Measurements from ENCODE around the gene PGM2L1.

DNA sequence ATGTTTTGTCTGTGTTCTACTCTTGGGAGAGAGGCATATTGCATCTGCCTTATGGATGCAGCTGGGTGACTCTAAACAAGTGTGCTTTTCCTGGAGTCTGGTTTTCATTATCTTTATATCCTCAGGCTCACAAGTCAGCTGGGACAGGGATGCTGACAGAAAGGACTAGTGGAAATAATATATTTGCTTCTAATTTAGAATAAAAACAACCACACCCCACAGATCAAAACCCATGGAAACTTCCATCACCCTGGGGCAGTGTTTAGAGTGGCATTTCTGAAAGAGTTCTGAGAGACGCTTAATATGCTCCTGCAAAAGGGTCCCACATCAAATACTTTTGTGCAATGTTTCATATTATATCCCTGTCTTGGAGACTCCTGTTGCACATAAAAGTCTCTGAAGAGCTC is 48.3 kb upstream of the PGM2L1 start:
- TF ChIP-seq, protein P1, sequence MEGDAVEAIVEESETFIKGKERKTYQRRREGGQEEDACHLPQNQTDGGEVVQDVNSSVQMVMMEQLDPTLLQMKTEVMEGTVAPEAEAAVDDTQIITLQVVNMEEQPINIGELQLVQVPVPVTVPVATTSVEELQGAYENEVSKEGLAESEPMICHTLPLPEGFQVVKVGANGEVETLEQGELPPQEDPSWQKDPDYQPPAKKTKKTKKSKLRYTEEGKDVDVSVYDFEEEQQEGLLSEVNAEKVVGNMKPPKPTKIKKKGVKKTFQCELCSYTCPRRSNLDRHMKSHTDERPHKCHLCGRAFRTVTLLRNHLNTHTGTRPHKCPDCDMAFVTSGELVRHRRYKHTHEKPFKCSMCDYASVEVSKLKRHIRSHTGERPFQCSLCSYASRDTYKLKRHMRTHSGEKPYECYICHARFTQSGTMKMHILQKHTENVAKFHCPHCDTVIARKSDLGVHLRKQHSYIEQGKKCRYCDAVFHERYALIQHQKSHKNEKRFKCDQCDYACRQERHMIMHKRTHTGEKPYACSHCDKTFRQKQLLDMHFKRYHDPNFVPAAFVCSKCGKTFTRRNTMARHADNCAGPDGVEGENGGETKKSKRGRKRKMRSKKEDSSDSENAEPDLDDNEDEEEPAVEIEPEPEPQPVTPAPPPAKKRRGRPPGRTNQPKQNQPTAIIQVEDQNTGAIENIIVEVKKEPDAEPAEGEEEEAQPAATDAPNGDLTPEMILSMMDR (IDR thresholded peaks at IDR 0.05), result no peak
- TF ChIP-seq POLR2A (IDR thresholded peaks at IDR 0.05), result no peak
